Posterior vena cava (tissue), 2 donors: ENCODE measurements around the gene CWH43. TPM values are rescaled to one million over a fixed set of nuclear protein-coding genes. Genes with fewer than 3 reads are reported as not detected.
A peak's percentile ranks its signal among the peaks of the same experiment; 100 is the strongest.
"Not testable (repeated sequence)": the region's sequence is repeated elsewhere in the genome, so short reads cannot be mapped to it uniquely, and the experiment has no call there.

Experiments
- DNase-seq: peaks from one replicate; pipeline ENCODE4 v3.0.0-alpha.2; 2020; ENCODE audit warnings: low spot score
- intact Hi-C, 2 donors: fragments of 100-400 bp; cut with DNase I; formaldehyde crosslinking; loops; one replicate each; pipeline versions ENCODE4 v1.14.1 to v1.14.2; 2022 to 2023
- total RNA-seq, 2 donors: library from RNA; stranded (reverse); fragmentation: NEBNext Ultra II Directional; extraction: Animal tissue kit (Norgen Biotek cat#: 25700); gene quantifications; one replicate each; pipeline ENCODE4 v1.2.1, GENCODE V29; 2021
- donor health status: DM: yes; HTN: yes; CAD: no.
- donor health status: DM: yes; HTN: yes; CAD: no.

Gene CWH43
- total RNA-seq, 2 donors from 2014 or later, result not detected

DNA sequence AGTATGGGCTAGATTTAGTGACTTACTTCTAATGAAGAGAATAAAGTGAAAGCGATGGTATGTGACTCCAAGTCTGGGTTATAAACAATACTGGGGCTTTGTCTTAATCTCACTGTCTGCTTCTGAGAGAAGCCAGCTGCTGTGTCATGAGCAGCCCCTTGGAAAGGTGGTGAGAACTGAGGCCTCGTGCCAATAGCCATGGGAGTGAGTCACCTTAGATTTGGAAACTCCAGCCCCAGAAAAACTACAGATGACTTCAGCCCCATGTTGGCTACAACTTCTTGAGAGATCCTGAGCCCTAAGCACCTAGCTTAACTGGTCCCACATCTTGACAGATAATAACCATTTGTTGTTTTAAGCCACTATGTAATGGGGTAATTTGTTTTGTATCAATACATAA lies 77.6 kb downstream of the CWH43 start:
- intact Hi-C loops, result no loop called here
- DNase-seq, result no peak

DNA sequence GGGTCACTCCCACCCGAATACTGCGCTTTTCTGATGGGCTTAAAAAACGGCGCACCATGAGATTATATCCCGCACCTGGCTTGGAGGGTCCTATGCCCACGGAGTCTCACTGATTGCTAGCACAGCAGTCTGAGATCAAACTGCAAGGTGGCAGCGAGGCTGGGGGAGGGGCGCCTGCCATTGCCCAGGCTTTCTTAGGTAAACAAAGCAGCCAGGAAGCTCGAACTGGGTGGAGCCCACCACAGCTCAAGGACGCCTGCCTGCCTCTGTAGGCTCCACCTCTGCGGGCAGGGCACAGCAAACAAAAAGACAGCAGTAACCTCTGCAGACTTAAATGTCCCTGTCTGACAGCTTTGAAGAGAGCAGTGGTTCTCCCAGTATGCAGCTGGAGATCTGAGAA lies 86.1 kb downstream of the CWH43 start:
- DNase-seq, intact Hi-C loops: not testable (repeated sequence)

DNA sequence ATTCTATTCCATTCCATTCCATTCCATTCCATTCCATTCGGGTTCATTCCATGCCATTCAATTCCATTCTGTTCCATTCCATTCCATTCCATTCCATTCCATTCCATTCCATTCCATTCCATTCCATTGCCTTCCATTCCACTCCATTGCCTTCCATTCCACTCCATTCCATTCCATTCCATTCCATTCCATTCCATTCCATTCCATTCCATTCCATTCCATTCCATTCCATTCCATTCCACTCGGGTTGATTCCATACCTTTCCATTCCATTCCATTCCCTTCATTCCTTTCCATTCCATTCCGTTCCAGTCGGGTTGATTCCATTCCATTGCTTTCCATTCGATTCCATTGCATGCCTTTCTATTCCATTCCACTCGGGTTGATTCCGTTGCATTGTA lies 105.8 kb downstream of the CWH43 start:
- intact Hi-C loops, result loop anchor here in 1 of 2 donors (2.0 kb wide), 1 partner anchor 43 kb away; no protein-coding TSS in a partner anchor
- not testable (repeated sequence) for DNase-seq

DNA sequence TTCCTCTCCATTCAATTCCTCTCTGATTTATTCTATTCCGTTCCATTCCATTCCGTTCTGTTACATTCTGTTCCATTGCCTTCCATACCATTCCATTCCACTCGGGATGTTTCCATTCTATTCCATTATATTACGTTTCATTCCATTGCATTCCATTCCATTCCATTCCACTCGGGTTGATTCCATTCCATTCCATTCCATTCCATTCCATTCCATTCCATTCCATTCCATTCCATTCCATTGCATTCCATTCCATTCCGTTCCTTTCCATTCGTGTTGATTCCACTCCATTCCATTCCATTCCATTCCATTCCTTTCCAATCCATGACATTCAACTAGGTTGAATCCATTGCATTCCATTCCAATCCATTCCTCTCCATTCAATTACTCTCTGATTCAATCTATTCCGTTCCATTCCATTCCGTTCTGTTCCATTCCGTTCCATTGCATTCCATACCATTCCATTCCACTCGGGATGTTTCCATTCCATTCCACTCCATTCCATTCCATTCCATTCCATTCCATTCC lies 106.6 kb downstream of the CWH43 start:
- intact Hi-C loops, DNase-seq: not testable (repeated sequence)

DNA sequence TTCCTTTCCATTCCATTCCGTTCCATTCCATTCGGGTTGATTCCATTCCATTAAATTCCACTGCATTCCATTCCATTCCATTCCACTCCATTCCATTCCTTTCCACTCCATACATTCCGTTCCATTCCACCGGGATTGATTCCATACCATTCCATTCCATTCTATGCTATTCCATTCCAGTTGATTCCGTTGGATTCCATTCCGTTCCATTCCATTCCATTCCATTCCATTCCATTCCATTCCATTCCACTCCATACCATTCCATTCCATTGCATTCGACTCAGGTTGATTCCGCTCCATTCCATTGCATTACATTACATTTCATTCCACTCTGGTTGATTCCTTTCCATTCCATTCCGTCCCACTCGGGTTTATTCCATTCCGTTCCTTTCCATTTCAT lies 110.1 kb downstream of the CWH43 start:
- DNase-seq, intact Hi-C loops: not testable (repeated sequence)

DNA sequence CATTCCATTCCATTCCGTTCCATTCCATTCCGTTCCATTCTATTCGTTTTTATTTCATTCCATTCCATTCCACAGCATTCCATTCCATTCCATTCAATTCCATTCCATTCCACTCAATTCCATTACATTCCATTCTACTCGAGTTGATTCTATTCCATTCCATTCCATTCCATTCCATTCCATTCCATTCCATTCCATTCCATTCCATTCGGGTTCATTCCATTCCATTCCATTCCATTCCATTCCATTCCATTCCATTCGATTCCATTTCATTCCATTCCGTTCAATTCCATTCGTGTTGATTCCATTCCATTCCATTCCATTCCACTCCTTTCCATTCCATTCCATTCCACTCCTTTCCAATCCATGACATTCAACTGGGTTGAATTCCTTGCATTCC lies 110.6 kb downstream of the CWH43 start:
- intact Hi-C loops, DNase-seq: not testable (repeated sequence)

DNA sequence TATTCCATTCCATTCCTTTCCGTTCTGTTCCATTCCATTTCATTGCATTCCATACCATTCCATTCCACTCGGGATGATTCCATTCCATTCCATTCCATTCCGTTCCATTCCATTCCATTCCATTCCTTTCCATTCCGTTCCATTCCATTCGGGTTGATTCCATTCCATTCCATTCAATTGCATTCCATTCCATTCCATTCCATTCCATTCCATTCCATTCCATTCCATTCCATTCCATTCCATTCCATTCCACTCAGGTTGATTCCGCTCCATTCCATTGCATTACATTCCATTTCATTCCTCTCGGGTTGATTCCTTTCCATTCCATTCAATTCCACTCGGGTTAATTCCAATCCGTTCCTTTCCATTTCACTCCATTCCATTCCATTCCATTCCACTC lies 111.0 kb downstream of the CWH43 start:
- intact Hi-C loops, DNase-seq: not testable (repeated sequence)

DNA sequence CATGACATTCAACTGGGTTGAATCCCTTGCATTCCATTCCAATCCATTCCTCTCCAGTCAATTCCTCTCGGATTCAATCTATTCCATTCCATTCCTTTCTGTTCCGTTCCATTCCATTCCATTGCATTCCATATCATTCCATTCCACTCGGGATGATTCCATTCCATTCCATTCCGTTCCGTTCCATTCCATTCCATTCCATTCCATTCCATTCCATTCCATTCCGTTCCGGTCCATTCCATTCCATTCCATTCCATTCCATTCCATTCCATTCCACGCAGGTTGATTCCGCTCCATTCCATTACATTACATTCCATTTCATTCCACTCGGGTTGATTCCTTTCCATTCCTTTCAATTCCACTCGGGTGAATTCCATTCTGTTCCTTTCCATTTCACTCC lies 111.4 kb downstream of the CWH43 start:
- DNase-seq, intact Hi-C loops: not testable (repeated sequence)

DNA sequence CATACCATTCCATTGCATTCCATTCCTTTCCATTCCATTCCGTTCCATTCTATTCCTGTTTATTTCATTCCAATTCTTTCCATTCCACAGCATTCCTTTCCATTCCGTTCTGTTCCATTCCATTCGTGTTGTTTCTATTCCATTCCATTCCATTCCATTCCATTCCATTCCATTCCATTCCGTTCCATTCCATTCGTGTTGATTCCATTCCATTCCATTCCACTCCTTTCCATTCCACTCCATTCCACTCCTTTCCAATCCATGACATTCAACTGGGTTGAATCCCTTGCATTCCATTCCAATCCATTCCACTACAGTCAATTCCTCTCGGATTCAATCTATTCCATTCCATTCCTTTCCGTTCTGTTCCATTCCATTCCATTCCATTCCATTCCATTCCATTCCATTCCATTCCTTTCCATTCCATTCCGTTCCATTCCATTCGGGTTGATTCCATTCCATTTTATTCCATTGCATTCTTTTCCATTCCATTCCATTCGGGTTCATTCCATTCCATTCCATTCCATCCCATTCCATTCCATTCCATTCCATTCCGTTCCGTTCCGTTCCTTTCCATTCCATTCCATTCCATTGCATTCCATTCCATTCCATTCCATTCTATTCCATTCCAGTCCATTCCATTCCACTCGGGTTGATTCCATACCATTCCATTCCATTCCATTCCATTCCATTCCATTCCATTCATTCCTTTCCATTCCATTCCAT lies 112.1 kb downstream of the CWH43 start:
- DNase-seq, intact Hi-C loops: not testable (repeated sequence)

DNA sequence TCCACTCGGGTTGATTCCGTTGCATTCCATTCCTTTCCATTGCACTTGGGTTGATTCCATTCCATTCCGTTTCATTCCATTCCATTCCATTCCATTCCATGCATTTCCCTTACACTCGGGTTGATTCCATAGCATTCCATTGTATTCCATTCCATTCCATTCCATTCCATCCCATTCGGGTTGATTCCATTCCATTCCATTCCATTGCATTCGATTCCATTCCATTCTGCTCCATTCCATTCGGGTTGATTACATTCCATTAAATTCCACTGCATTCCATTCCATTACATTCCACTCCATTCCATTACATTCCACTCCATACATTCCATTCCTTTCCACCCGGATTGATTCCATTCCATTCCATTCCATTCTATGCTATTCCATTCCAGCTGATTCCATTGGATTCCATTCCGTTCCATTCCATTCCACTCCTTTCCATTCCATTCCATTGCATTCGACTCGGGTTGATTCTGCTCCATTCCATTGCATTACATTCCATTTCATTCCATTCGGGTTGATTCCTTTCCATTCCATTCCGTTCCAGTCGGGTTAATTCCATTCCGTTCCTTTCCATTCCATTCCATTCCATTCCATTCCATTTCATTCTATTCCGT lies 113.9 kb downstream of the CWH43 start:
- DNase-seq, intact Hi-C loops: not testable (repeated sequence)

DNA sequence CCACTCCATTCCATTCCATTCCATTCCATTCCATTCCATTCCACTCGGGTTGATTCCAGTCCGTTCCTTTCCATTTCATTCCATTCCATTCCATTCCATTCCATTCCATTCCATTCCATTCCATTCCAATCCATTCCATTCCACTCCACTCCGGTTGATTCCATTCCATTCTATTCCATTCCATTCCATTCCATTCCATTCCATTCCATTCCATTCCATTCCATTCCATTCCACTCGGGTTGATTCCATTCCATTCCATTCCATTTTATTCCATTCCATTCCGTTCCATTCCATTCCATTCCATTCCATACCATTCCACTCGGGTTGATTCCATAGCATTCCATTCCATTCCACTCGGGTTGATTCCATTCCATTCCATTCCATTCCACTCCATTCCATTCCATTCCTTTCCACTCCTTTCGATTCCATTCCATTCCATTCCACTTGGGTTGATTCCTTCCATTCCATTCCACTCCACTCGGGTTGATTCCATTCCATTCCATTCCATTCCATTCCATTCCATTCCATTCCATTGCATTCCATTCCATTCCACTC lies 116.3 kb downstream of the CWH43 start:
- intact Hi-C loops, result not testable (repeated sequence)

DNA sequence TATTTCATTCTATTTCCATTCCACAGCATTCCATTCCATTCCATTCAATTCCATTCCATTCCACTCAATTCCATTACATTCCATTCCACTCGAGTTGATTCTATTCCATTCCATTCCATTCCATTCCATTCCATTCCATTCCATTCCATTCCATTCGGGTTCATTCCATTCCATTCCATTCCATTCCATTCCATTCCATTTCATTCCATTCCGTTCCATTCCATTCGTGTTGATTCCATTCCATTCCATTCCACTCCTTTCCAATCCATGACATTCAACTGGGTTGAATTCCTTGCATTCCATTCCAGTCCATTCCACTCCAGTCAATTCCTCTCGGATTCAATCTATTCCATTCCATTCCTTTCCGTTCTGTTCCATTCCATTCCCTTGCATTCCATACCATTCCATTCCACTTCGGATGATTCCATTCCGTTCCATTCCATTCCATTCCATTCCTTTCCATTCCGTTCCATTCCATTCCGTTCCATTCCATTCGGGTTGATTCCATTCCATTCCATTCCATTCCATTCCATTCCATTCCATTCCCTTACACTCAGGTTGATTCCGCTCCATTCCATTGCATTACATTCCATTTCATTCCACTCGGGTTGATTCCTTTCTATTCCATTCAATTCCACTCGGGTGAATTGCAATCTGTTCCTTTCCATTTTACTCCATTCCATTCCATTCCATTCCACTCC lies 117.5 kb downstream of the CWH43 start:
- DNase-seq, intact Hi-C loops: not testable (repeated sequence)

More for the DNA sequence above, 116.3 kb downstream of the CWH43 start:
- not testable (repeated sequence) for DNase-seq

DNA sequence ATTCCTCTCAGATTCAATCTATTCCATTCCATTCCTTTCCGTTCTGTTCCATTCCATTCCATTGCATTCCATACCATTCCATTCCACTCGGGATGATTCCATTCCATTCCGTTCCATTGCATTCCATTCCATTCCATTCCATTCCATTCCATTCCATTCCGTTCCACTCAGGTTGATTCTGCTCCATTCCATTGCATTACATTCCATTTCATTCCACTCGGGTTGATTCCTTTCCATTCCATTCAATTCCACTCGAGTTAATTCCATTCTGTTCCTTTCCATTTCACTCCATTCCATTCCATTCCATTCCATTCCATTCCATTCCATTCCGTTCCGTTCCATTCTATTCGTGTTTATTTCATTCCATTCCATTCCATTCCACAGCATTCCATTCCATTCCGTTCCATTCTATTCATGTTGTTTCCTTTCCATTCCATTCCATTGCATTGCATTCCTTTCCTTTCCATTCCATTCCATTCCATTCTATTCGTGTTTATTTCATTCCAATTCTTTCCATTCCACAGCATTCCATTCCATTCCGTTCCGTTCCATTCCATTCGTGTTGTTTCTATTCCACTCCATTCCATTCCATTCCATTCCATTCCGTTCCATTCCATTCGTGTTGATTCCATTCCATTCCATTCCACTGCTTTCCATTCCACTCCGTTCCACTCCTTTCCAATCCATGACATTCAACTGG lies 118.3 kb downstream of the CWH43 start:
- intact Hi-C loops, DNase-seq: not testable (repeated sequence)

DNA sequence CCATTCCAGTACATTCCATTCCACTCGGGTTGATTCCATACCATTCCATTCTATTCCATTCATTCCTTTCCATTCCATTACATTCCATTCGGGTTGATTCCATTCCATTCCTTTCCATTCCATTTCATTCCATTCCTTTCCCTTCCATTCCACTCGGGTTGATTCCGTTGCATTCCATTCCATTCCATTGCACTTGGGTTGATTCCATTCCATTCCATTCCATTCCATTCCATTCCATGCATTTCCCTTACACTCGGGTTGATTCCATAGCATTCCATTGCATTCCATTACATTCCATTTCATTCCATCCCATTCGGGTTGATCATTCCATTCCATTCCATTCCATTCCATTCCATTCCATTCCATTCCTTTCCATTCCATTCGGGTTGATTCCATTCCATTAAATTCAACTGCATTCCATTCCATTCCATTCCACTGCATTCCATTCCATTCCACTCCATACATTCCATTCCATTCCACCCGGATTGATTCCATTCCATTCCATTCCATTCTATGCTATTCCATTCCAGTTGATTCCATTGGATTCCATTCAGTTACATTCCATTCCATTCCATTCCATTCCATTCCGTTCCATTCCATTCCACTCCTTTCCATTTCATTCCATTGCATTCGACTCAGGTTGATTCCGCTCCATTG lies 119.3 kb downstream of the CWH43 start:
- DNase-seq, intact Hi-C loops: not testable (repeated sequence)

DNA sequence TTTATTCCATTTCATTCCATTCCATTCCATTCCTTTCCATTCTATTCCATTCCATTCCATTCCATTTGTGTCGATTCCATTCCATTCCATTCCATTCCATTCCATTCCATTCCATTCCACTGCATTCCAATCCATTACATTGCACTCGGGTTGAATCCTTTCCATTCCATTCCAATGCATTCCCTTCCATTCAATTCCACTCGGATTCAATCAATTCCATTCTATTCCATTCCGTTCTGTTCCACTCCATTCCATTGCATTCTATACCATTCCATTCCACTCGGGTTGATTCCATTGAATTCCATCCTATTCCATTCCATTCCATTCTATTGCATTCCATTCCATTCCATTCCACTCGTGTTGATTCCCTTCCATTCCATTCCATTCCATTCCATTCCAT lies 121.2 kb downstream of the CWH43 start:
- intact Hi-C loops, DNase-seq: not testable (repeated sequence)

DNA sequence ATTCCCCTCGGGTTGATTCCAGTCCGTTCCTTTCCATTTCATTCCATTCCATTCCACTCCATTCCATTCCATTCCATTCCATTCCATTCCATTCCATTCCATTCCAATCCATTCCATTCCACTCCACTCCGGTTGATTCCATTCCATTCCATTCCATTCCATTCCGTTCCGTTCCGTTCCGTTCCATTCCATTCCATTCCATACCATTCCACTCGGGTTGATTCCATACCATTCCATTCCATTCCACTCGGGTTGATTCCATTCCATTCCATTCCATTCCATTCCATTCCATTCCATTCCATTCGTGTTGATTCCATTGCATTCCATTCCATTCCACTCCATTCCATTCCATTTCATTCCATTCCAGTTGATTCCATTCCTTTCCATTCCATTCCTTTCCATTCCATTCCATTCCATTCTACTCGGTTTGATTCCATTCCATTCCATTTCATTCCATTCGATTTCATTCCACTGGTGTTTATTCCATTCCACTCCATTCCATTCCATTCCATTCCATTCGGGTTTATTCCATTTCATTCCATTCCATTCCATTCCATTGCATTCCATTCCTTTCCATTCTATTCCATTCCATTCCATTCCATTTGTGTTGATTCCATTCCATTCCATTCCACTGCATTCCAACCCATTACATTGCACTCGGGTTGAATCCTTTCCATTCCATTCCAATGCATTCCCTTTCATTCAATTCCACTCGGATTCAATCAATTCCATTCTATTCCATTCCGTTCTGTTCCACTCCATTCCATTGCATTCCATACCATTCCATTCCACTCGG lies 122.3 kb downstream of the CWH43 start:
- peak; percentile 26 for DNase-seq
- intact Hi-C loops, result not testable (repeated sequence)

DNA sequence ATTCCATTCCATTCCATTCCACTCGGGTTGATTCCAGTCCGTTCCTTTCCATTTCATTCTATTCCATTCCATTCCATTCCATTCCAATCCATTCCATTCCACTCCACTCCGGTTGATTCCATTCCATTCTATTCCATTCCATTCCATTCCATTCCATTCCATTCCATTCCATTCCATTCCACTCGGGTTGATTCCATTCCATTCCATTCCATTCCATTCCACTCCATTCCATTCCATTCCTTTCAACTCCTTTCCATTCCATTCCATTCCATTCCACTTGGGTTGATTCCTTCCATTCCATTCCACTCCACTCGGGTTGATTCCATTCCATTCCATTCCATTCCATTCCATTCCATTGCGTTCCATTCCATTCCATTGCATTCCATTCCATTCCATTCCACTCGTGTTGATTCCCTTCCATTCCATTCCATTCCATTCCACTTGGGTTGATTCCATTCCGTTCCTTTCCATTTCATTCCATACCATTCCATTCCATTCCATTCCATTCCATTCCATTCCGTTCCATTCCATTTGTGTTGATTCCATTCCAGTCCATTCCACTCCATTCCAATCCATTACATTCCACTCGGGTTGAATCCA lies 123.6 kb downstream of the CWH43 start:
- intact Hi-C loops, DNase-seq: not testable (repeated sequence)
